NCI-H2171 (cell line): Measurements from ENCODE around the gene DHRSX.
"Not testable (repeated sequence)": the region's sequence is repeated elsewhere in the genome, so short reads cannot be mapped to it uniquely, and the experiment has no call there.

ENCODE experiments used
- DNase-seq: peaks from one replicate; lab custom pipeline; 2025; lab: John Stamatoyannopoulos, UW

The DHRSX gene

GRCh38 chrX:2261831-2262667, 238.7 kb downstream of the DHRSX start:
- no peak for DNase-seq

DNA sequence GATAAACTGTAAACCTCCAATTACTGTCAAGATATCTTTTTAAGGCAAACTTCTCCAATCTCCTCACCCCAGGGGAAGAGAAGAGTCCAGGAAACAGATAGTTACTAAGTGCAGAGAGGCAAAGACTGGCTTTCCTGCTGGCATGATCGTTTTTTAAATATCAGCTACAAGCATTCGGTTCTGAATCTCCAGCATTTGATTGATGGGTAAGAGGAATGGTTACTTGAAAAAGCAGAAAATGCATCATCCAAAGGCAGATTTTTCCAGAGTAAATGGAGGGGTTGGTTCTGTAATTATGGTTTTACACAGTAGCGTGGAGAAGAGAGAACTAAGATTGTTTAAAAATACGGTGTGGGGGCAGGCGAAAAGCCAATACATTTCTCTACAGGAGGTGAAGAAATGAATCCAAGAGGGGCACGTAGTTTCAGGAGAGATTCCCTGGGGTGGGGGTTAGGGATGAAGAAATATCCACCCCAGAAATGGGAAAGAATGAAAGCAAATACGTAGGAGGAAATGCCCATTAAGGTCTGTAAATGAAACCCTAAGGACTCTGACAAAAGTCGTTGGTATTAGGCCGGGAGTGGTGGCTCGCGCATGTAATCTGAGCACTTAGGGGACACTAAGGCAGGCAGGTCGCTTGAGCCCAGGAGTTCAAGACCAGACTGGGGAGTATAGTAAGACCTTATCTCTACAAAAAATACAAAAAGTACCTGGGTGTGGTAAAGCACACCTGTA, 248.3 kb downstream of the DHRSX start:
- DNase-seq, result no peak

DNA sequence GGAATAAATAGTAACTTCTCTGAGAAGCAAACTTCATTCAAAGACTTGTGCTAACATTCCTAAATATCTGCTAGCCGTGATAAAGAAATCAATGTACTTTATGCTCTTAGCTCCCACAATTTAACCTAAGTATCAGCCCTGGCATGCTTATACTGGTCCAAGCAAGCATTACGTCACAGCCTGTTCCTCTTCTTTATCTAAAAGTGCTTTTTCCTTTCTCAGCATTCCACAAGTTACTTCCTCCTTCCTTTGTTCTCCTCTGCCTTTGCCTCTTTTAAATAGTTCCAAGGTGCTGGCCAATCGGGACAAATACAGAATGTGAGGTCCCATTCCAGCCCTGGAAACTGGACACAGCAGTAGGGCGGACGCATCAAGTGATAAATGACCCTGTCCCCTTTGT, 249.6 kb downstream of the DHRSX start:
- DNase-seq, result no peak

GRCh38 chrX:2243913-2244460, 256.8 kb downstream of the DHRSX start:
- no peak for DNase-seq

DNA sequence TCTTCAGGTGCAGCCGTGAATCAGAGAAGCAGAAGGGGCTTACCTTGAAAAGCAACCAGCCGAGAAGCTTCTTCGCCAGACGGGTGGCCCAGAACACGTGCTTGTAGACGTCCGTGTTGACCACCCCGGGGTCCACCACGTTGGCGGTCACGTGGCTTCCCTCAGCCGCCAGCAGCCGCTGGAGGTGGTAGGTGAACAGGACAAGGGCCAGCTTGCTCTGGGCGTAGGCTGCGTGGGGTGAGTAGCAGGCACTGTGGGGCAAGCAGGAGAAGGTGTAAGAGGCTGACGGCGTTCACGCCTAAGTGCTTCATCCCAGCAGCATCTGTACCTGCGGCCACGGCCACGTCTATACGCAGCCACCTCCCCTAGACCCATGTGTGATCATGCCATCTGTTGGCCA, 257.8 kb downstream of the DHRSX start:
- no peak for DNase-seq

- DNase-seq, result no peak
Observed at GRCh38 chrX:2242326-2242725, 258.4 kb downstream of the DHRSX start.

DNA sequence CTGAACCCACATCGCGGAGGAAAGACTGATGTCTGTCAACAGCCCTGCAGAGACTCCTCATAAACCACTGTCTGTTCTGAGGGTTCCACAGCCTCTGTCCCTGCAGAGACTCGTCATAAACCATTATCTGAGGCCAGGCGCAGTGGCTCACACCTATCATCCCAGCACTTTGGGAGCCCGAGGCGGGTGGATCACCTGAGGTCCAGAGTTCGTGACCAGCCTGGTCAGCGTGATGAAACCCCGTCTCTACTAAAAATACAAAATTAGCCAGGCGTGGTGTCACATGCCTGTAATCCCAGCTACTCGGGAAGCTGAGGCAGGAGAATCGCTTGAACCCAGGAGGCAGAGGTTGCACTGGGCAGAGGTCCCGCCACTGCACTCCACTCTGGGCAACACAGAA, 259.3 kb downstream of the DHRSX start:
- not testable (repeated sequence) for DNase-seq

GRCh38 chrX:2240761-2241160, 260.0 kb downstream of the DHRSX start:
- not testable (repeated sequence) for DNase-seq

DNA sequence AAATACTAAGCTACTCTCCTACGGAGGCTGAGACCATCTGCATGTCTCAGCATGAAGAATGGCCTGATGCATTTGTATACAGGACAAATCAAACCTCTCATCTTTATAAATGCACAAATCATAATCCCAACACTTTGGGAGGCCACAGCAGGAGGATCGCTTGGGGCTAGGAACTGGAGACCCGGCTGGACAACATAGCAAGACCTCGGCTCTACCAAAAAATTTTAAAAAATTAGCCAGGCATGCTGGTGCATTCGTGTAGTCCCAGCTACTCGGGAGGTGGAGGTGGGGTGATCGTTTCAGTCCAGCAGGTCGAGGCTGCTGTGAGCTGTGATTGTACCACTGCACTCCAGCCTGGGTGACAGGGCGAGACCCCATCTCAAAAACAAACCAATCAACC, 262.8 kb downstream of the DHRSX start:
- DNase-seq, result no peak

DNA sequence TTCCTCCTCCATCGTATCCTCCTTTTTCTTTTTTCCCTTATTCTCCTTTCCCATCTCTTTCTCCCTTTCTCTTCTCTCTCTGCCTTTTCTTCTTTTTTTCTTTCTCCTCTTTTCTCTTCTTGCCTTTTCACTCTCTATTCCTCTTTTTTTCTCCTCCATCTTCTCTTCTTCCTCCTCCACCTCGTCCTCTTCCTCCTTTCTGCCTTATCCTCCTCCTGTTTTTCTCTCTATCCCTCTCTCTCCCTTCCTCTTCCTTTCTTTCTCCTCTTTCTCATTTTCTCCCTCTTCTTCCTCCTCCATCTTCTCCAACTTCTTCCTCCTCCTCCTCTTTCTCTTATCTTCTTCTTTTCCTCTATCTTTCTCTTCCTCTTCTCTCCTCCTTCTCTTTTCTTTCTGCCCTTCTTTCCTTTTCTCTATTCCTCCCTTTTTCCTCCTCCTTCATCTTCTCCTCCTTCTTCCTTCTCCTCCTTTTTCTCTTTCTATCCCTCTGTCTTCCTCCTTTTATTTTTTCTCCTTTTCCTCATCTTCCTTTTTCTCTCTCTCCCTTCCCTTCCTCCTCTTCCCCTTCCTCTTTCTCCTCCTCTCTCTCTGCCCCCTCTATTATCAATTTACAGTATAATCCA, 269.1 kb downstream of the DHRSX start:
- DNase-seq, result no peak

GRCh38 chrX:2230457-2230856, 270.3 kb downstream of the DHRSX start:
- DNase-seq, result no peak

GRCh38 chrX:2228536-2228935, 272.2 kb downstream of the DHRSX start:
- no peak for DNase-seq

- DNase-seq, result no peak
Observed at GRCh38 chrX:2226906-2227656, 273.7 kb downstream of the DHRSX start.

DNA sequence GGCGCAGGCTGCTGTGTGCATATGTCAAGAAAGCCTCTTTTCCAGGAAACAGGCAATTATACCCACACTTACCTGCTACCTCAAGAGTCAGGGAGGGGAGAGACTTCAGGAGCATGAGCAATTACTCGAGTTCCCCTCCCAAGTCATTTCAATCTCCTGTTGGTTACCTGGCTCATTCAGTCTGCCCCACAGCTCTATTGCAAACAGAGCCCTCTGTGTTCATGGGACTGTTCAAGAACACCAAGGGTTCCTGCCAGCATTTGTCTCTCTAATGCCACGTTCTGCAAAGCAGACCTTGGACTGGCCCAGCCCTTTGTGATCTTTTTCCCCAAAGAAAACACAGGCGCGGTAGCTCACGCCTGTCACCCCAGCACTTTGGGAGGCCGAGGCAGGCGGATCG, 274.6 kb downstream of the DHRSX start:
- no peak for DNase-seq

- DNase-seq, result no peak
Observed at GRCh38 chrX:2224597-2225235, 276.1 kb downstream of the DHRSX start.

DNA sequence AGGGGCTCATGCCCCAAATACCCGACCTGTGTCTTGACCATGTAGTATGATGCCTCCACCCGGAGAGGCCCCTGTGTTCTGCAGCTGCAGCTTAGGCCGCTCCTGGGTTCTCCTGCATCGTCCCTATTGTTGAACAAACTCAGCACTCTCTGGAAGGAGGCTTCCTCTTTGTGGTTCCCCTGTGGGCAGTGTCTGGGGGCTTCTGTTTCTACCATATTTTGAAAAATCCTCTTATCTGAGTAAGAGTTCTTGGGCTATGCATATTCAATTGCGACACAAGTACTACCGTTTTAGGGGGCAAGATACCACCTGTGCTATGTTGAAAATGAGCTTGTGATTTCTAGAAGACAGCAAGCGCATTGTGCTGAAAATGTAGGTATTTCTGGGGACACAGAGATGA, 276.6 kb downstream of the DHRSX start:
- DNase-seq, result no peak

- DNase-seq, result no peak
Observed at GRCh38 chrX:2220829-2221567, 279.8 kb downstream of the DHRSX start.

DNA sequence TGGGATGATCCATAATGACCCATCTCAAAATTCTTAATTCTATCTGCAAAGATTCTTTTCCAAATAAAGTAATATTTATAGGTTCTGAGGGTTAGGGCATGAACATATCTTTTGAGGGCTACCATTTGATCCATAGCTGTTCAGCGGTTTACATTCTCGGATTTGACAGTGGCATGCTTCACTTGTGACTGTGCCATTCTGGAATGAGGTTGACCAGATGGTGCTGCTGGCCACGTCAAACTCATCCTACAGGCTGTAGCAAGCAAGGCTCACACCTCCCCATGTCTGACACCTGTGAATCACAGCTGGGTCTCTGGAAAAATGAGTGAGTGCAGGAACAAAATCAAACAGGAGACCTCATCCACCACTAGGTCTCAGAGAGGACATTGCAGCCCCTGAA, 280.5 kb downstream of the DHRSX start:
- DNase-seq, result no peak

DNA sequence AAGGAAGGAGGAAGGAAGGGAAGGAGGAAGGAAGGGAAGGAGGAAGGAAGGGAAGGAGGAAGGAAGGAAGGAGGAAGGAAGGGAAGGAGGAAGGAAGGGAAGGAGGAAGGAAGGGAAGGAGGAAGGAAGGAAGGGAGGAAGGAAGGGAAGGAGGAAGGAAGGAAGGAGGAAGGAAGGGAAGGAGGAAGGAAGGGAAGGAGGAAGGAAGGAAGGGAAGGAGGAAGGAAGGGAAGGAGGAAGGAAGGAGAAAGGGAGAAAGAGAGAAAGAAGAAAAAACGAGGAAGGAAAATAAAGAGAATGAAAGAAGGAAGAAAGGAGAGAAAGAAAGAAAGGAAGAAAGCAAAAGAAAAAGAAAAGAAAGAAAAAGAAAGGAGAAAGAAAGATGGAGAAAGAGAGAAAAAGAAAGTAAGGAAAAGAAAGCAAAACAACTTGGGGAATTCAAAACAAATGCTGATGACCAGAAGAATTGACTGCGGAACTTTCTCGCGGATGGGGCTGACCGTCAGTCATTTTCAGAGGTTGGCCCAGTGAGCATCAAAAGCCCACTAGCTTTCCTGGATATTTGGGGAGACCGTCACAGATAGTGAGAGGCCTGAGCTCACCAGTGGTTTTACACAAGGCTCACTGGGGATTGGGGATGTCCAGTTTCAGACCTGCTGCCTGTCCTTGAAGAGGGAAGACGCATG, 286.5 kb downstream of the DHRSX start:
- DNase-seq, result not testable (repeated sequence)

DNA sequence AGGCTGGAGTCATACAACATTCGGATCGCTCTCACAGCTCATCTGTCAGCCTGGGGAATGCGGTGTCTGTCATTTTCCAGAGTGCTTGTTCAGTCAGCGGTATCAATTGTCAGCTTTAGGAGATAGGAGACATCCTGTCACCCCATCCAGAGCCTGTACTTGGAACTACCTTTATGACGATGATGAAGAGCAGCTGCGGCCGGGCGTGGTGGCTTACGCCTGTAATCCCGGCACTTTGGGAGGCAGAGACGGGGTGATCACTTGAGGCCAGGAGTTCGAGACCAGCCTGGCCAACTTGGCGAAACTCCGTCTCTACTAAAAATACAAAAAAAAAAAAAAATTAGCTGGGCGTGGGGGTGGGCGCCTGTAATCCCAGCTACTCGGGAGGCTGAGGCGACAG, 289.1 kb downstream of the DHRSX start:
- not testable (repeated sequence) for DNase-seq
